Calu3 (cell line): ENCODE measurements around the gene NSG2. TPM values are rescaled to one million over a fixed set of nuclear protein-coding genes. Genes with fewer than 3 reads are reported as not detected.

Experiments used
- BruUV-seq: library from RNA; stranded (reverse); fragments of 400-500 nt; replicated peaks from 2 replicates; lab custom pipeline; 2021; lab: Mats Ljungman, UMichigan
- CTCF ChIA-PET: fragments of 300-600 bp; sonication (Branson Sonifier 250); formaldehyde crosslinking; loops from one replicate; lab custom pipeline; 2022; ENCODE audit warnings: antibody characterized with exemption; lab: Charles Lee
- DNase-seq: peaks from one replicate; pipeline ENCODE4 v3.0.0; 2022
- H3K27ac Mint-ChIP-seq: one replicate; pipeline ENCODE4 v1.8.0; 2022; ENCODE audit warnings: mixed read lengths; ENCODE audit not compliant: unreplicated experiment
- H3K27me3 Mint-ChIP-seq: one replicate; pipeline ENCODE4 v1.8.0; 2022; ENCODE audit warnings: mixed read lengths; ENCODE audit not compliant: unreplicated experiment
- H3K36me3 Mint-ChIP-seq: one replicate; pipeline ENCODE4 v1.8.0; 2022; ENCODE audit warnings: mild to moderate bottlenecking, moderate library complexity, mixed read lengths; ENCODE audit not compliant: insufficient read depth, unreplicated experiment
- H3K4me1 Mint-ChIP-seq: one replicate; pipeline ENCODE4 v1.8.0; 2022; ENCODE audit warnings: mild to moderate bottlenecking, low read depth, mixed read lengths; ENCODE audit not compliant: unreplicated experiment
- H3K4me3 Mint-ChIP-seq: one replicate; pipeline ENCODE4 v1.8.0; 2022; ENCODE audit warnings: mild to moderate bottlenecking, low read depth, moderate library complexity, mixed read lengths; ENCODE audit not compliant: unreplicated experiment
- H3K9me3 Mint-ChIP-seq: one replicate; pipeline ENCODE4 v1.8.0; 2022; ENCODE audit warnings: low read depth, mixed read lengths; ENCODE audit not compliant: unreplicated experiment
- intact Hi-C: fragments of 100-400 bp; cut with micrococcal nuclease; formaldehyde crosslinking; loops from one replicate; pipeline ENCODE4 v1.10.0; 2022; ENCODE audit not compliant: unreplicated experiment
- total RNA-seq: library from RNA; stranded (reverse); gene quantifications from 2 replicates; pipeline ENCODE4 v1.2.3, GENCODE V29; 2022
- TF ChIP-seq, protein P1 (sequence below): fragments of 200-600 bp; IDR thresholded peaks from one replicate; pipeline ENCODE4 v1.8.0; 2022; ENCODE audit warnings: antibody characterized with exemption; ENCODE audit not compliant: unreplicated experiment

Gene NSG2
- total RNA-seq, 1 experiment from 2014 or later, result not detected

DNA sequence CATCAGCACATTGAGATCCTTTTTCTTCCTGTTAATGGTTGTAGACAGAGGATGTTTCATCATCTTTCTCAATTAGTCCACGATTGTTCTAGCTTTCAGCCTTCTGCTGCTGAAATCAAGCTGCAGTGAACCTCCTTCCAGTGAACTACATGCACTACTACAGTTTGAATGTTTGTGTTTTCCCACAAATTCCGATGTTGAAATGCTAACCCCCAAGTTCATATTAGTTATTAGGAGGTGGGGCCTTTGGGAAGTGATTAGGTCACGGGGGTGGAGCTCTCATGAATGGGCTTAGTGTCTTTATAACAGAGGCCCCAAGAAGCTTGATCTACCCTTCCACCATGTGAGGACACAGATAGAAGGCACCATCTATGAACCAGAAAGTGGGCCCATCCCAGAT lies 32.9 kb downstream of the NSG2 start:
- Mint-ChIP-seq H3K27me3 (peaks cover 75% of the 10 kb centered on the region), H3K9me3 (no peaks in the 10 kb centered on the region), H3K4me1 (no peaks in the 10 kb centered on the region), H3K36me3 (no peaks in the 10 kb centered on the region), H3K4me3 (no peak overlapping the region), H3K27ac (no peak overlapping the region)
- intact Hi-C loops, result no loop called here
- no TSS peak for BruUV-seq
- CTCF ChIA-PET, result no interaction called here
- TF ChIP-seq, protein P1, sequence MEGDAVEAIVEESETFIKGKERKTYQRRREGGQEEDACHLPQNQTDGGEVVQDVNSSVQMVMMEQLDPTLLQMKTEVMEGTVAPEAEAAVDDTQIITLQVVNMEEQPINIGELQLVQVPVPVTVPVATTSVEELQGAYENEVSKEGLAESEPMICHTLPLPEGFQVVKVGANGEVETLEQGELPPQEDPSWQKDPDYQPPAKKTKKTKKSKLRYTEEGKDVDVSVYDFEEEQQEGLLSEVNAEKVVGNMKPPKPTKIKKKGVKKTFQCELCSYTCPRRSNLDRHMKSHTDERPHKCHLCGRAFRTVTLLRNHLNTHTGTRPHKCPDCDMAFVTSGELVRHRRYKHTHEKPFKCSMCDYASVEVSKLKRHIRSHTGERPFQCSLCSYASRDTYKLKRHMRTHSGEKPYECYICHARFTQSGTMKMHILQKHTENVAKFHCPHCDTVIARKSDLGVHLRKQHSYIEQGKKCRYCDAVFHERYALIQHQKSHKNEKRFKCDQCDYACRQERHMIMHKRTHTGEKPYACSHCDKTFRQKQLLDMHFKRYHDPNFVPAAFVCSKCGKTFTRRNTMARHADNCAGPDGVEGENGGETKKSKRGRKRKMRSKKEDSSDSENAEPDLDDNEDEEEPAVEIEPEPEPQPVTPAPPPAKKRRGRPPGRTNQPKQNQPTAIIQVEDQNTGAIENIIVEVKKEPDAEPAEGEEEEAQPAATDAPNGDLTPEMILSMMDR, result no peak
- no peak for DNase-seq

DNA sequence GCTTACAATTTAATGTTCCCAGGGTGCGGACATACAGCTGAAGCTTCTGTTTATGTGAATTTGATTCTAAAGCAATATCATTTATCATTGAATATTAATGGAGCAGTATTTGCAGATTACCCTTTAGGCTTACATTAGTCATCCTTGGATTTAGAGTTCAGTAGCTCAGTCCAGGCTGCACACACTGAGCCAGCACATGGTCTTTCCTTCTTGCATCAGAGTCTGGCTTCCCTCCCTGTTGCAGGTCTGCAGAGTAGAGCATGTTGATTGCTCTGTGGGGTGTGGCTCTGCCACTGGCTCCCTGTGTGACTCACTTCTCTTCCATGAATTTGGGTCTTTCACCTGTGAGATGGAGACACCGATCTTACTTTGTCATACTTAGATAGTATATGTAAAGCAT lies 36.8 kb downstream of the NSG2 start:
- H3K4me3 Mint-ChIP-seq, result no peak overlapping the region
- no peaks in the 10 kb centered on the region for H3K9me3 Mint-ChIP-seq
- intact Hi-C loops, result no loop called here
- TF ChIP-seq, protein P1, result no peak
- CTCF ChIA-PET, result interaction anchor here (0.6 to 0.7 kb wide), 2 partner anchors 37 to 224 kb away, joined by 3 to 4 read pairs; partner anchors contain the start of gene NSG2
- H3K4me1 Mint-ChIP-seq, result no peaks in the 10 kb centered on the region
- peaks cover 81% of the 10 kb centered on the region for H3K27me3 Mint-ChIP-seq
- H3K27ac Mint-ChIP-seq, result no peak overlapping the region
- BruUV-seq, result no TSS peak
- no peak for DNase-seq
- H3K36me3 Mint-ChIP-seq, result no peaks in the 10 kb centered on the region

DNA sequence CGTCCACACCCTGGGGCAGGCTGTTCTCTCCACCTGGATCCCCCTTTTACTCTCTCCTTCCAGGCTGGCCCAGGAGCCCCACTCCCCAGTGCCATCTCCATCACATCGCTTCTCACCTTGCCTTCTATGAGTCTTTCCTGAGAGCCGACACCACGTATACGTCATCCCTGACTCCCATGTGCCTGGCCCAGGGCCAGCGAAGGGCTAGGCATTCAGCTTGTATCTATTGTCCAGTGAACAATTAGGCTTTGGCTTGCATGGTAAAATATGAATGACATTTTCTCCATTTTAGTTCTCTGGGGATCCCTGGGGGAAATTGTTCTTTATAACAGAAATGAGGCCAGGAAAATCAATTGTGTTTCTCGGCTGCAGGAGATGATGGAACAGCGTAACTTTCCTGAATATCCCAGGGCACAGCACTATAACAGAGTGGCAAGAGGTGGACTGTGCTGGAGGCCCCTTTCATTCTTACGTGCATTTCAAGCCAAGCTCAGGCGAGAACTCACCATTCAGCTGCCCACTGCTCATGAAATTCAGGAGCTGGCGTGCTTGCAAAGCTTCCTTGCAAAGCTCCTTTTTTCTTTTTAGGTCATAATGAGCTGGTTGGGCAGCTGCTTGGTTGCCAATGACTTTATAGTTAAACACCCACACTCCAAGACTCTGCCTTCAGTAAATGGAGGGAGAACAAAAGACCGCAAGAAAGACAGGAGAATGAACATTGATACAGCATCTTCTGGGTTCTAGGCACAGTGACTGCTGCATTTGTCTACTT lies 37.7 kb downstream of the NSG2 start:
- H3K9me3 Mint-ChIP-seq, result no peaks in the 10 kb centered on the region
- CTCF ChIA-PET, result no interaction called here
- intact Hi-C loops, result no loop called here
- H3K36me3 Mint-ChIP-seq, result no peaks in the 10 kb centered on the region
- TF ChIP-seq, protein P1, result no peak
- no peaks in the 10 kb centered on the region for H3K4me1 Mint-ChIP-seq
- H3K27me3 Mint-ChIP-seq, result peaks cover 77% of the 10 kb centered on the region
- BruUV-seq, result no TSS peak
- no peak overlapping the region for H3K27ac Mint-ChIP-seq
- no peak overlapping the region for H3K4me3 Mint-ChIP-seq
- no peak for DNase-seq

DNA sequence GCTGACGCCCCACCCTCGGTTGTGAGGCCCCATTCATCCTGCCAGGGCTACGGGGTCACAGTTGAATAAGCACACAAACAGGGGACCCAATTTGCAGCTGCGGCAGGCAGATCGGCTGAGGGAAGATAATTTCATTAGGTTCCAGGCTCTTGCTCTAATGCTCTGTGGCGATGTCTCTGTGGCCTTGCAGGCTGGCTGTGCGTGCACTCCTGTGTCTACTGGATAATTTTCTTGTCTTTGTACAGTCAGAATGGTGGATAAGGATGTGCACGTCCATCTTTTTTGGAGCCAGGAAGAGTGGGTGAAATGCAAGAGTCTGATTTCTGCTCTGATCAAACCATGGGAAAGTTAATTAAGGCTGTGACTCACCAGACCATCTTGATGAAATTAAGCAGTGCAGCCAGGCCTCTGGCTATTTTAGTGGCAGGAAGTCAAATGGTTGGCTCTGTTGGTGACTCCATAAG lies 39.2 kb downstream of the NSG2 start:
- Mint-ChIP-seq H3K4me1 (no peaks in the 10 kb centered on the region), H3K36me3 (no peaks in the 10 kb centered on the region), H3K27ac (no peak overlapping the region), H3K27me3 (peaks cover 77% of the 10 kb centered on the region), H3K9me3 (no peaks in the 10 kb centered on the region), H3K4me3 (no peak overlapping the region)
- DNase-seq, result no peak
- intact Hi-C loops, result no loop called here
- no TSS peak for BruUV-seq
- TF ChIP-seq, protein P1, result no peak
- CTCF ChIA-PET, result no interaction called here
